HepG2 (cell line): ENCODE measurements around the gene CYB5D1. TPM values are rescaled to one million over a fixed set of nuclear protein-coding genes. Genes with fewer than 3 reads are reported as not detected.

Experiments used
- CENPT ChIP-seq: sonication (generic); formaldehyde crosslinking; IDR thresholded peaks from 2 replicates; pipeline ENCODE4 v1.8.0; 2022; ENCODE audit warnings: low read depth, mild to moderate bottlenecking, moderate library complexity, missing genetic modification reagents
- ERF ChIP-seq: IDR thresholded peaks from 2 replicates; pipeline ENCODE4 v1.6.1; 2018; ENCODE audit warnings: missing biosample characterization, missing genetic modification reagents
- FOXK1 ChIP-seq: sonication (generic); formaldehyde crosslinking; IDR thresholded peaks from 2 replicates; pipeline ENCODE4 v1.4.0; 2020; ENCODE audit warnings: low read depth, missing genetic modification reagents, borderline replicate concordance
- GFI1 ChIP-seq: sonication (generic); formaldehyde crosslinking; IDR thresholded peaks from 2 replicates; pipeline ENCODE4 v1.5.0; 2020; ENCODE audit warnings: missing genetic modification reagents, mild to moderate bottlenecking, borderline replicate concordance
- GPBP1L1 ChIP-seq: sonication (generic); formaldehyde crosslinking; IDR thresholded peaks from 2 replicates; pipeline ENCODE4 v1.5.0; 2020; ENCODE audit warnings: mild to moderate bottlenecking, missing genetic modification reagents
- KLF16 ChIP-seq, 2 experiments: sonication (generic) in 1 of 2; formaldehyde crosslinking in 1 of 2; IDR thresholded peaks; 2 replicates each; pipeline versions ENCODE4 v1.6.1 to v1.8.0; 2016 to 2023; ENCODE audit warnings: missing genetic modification reagents in 2 of 2, missing compliant biosample characterization in 1 of 2
- MBD4 ChIP-seq: IDR thresholded peaks from 2 replicates; pipeline ENCODE4 v1.6.1; 2012; ENCODE audit warnings: low read length, inconsistent platforms, borderline replicate concordance
- MEIS1 ChIP-seq: sonication (generic); formaldehyde crosslinking; IDR thresholded peaks from 2 replicates; pipeline ENCODE4 v1.9.0; 2021; ENCODE audit warnings: mild to moderate bottlenecking, missing genetic modification reagents, moderate library complexity, borderline replicate concordance
- PCBP2 ChIP-seq: fragments of 200-400 bp; formaldehyde crosslinking; optimal IDR thresholded peaks from 2 replicates; pipeline ENCODE3; 2018; ENCODE audit warnings: low read length, low read depth; ENCODE audit not compliant: poor library complexity, severe bottlenecking
- PTBP1 ChIP-seq: fragments of 200-400 bp; formaldehyde crosslinking; IDR thresholded peaks from 2 replicates; pipeline ENCODE4 v1.6.1; 2018; ENCODE audit warnings: low read length, low read depth; ENCODE audit not compliant: poor library complexity, severe bottlenecking
- RXRB ChIP-seq: IDR thresholded peaks from 2 replicates; pipeline ENCODE4 v1.6.1; 2016; ENCODE audit warnings: borderline replicate concordance, missing genetic modification reagents, missing compliant biosample characterization
- YY1 ChIP-seq: IDR thresholded peaks from 2 replicates; pipeline ENCODE4 v1.6.1; 2011; ENCODE audit warnings: low read length, low read depth, moderate library complexity, mild to moderate bottlenecking; ENCODE audit not compliant: insufficient read depth, insufficient replicate concordance
- ZBTB26 ChIP-seq: IDR thresholded peaks from 2 replicates; pipeline ENCODE4 v1.6.1; 2016; ENCODE audit warnings: missing compliant biosample characterization, missing genetic modification reagents, borderline replicate concordance
- ZBTB44 ChIP-seq: sonication (generic); formaldehyde crosslinking; IDR thresholded peaks from 2 replicates; pipeline ENCODE4 v1.4.0; 2020; ENCODE audit warnings: missing genetic modification reagents
- ZFAT ChIP-seq: sonication (generic); formaldehyde crosslinking; conservative IDR thresholded peaks from 2 replicates; pipeline ENCODE4 v1.8.1; 2023; ENCODE audit warnings: missing genetic modification reagents, inconsistent platforms
- ZNF101 ChIP-seq: sonication (generic); formaldehyde crosslinking; IDR thresholded peaks from 2 replicates; pipeline ENCODE4 v1.4.0; 2020; ENCODE audit warnings: mild to moderate bottlenecking, low read depth, missing genetic modification reagents, borderline replicate concordance
- ZNF3 ChIP-seq: IDR thresholded peaks from 2 replicates; pipeline ENCODE4 v1.7.0; 2017; ENCODE audit warnings: inconsistent platforms
- ZNF44 ChIP-seq: sonication (generic); formaldehyde crosslinking; IDR thresholded peaks from 2 replicates; pipeline ENCODE4 v1.5.1; 2020; ENCODE audit warnings: mild to moderate bottlenecking, missing genetic modification reagents
- ZNF496 ChIP-seq: sonication (generic); formaldehyde crosslinking; IDR thresholded peaks from 2 replicates; pipeline ENCODE4 v1.8.1; 2023; ENCODE audit warnings: mild to moderate bottlenecking, moderate library complexity, missing genetic modification reagents; ENCODE audit not compliant: insufficient replicate concordance
- ZNF549 ChIP-seq: sonication (generic); formaldehyde crosslinking; IDR thresholded peaks from 2 replicates; pipeline ENCODE4 v1.5.0; 2020; ENCODE audit warnings: missing genetic modification reagents
- ZNF550 ChIP-seq: sonication (generic); formaldehyde crosslinking; IDR thresholded peaks from 2 replicates; pipeline ENCODE4 v1.4.0; 2020; ENCODE audit warnings: mild to moderate bottlenecking, missing genetic modification reagents, borderline replicate concordance
- ZNF639 ChIP-seq: conservative IDR thresholded peaks from 2 replicates; pipeline ENCODE4 v1.6.1; 2018; ENCODE audit warnings: missing genetic modification reagents
- ZNF672 ChIP-seq: sonication (generic); formaldehyde crosslinking; IDR thresholded peaks from 2 replicates; pipeline ENCODE4 v1.8.1; 2022; ENCODE audit warnings: missing genetic modification reagents
- ZNF678 ChIP-seq: sonication (generic); formaldehyde crosslinking; IDR thresholded peaks from 2 replicates; pipeline ENCODE4 v1.4.0; 2020; ENCODE audit warnings: mild to moderate bottlenecking, missing genetic modification reagents
- polyA plus RNA-seq, 8 experiments: library from polyadenylated mRNA; depleted of rRNA in 3 of 8; stranded (reverse) in 7 of 8; unstranded in 1 of 8; fragments of >200 nt; fragmentation: Illumina TruSeq in 4 of 8; extraction: Trizol in 4 of 8; gene quantifications; 2 replicates each; pipeline versions ENCODE4 v1.2.1 to v1.2.3, GENCODE V29; 2011 to 2016; ENCODE audit warnings: low read depth in 4 of 8, missing spikeins in 1 of 8, mixed read lengths in 1 of 8; ENCODE audit not compliant: insufficient read depth in 1 of 8
- total RNA-seq, 5 experiments: library from RNA; depleted of rRNA; stranded (reverse); fragments of >200 nt; fragmentation: Illumina TruSeq; extraction: Trizol; gene quantifications; 2 replicates each; pipeline ENCODE4 v1.2.3, GENCODE V29; 2016; ENCODE audit warnings: low read depth in 1 of 5

Gene CYB5D1
- total and polyA plus RNA-seq, 2 of the 13 experiments (the other 11 are each of a cell fraction or from before 2014, with no cell fraction given), result 8.9 to 17.0 TPM

GRCh38 chr17:7857713-7858521 lies at the start of gene CYB5D1 (continued):
- TF ChIP-seq ZBTB26 (CRISPR knock-in tag) (no peak), FOXK1 (CRISPR knock-in tag) (peak; percentile 90; the same call in 1 of the 2 replicates), ZNF678 (no peak), YY1 (no peak), MEIS1 (CRISPR knock-in tag) (no peak), ZNF3 (CRISPR knock-in tag) (no peak), ZNF672 (CRISPR knock-in tag) (no peak), KLF16 (CRISPR knock-in tag; IDR thresholded peaks at IDR 0.05) (no peak), ZNF101 (CRISPR knock-in tag) (no peak), ERF (CRISPR knock-in tag) (no peak), ZNF550 (no peak), GFI1 (CRISPR knock-in tag) (0 out of 2 replicates have a peak, but pooled peaks have one; percentile 30), ZBTB44 (CRISPR knock-in tag) (no peak), ZNF549 (no peak), RXRB (peak; percentile 11; the same call in 1 of the 2 replicates), PCBP2 (no peak), ZNF44 (CRISPR knock-in tag) (no peak), ZNF496 (CRISPR knock-in tag) (no peak), CENPT (no peak), PTBP1 (no peak), ZFAT (CRISPR knock-in tag) (no peak), ZNF639 (CRISPR knock-in tag) (no peak), MBD4 (no peak), GPBP1L1 (CRISPR knock-in tag) (no peak)
